Measurements from ENCODE around the gene SEC22C. TPM values are rescaled to one million over a fixed set of nuclear protein-coding genes. Genes with fewer than 3 reads are reported as not detected.

SEC22C gene
- total and polyA plus RNA-seq, 11 donors, result 17.4 to 40.5 (median 28.9) TPM

DNA sequence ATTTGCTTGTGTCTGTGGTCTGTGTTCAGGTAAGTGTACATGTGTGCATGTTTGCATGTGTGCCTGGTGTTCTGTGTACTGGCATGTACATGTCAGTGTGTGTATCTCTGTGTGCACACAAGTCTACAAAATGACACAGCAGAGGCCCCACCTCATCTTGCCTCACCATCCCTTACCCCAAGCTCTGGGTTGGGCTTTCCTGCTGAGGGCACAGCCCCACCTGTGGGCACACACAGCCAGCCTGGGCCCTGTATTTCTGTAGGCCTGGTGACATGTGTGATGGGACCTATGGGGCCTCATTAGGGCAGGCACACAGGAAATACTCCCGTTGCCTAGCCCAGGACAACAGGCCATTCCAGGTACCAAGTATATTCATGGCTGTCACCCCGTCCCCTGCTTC, 65.8 kb downstream of the SEC22C start:
- Histone ChIP-seq H3K27me3 (no peaks in the 10 kb centered on the region), H3K4me3 (no peak overlapping the region), H3K9me3 (no peaks in the 10 kb centered on the region), H3K36me3 (no peaks in the 10 kb centered on the region), H3K27ac (peak overlapping the region in 9 of 12 donors; percentile 26 to 85 (median 71)), H3K4me1 (peaks cover 0 to 56% (median 13%) of the 10 kb centered on the region in 12 donors)
- ATAC-seq (no peak), DNase-seq (peak in 1 of 5 donors; percentile 15)
- TF ChIP-seq, protein P1, sequence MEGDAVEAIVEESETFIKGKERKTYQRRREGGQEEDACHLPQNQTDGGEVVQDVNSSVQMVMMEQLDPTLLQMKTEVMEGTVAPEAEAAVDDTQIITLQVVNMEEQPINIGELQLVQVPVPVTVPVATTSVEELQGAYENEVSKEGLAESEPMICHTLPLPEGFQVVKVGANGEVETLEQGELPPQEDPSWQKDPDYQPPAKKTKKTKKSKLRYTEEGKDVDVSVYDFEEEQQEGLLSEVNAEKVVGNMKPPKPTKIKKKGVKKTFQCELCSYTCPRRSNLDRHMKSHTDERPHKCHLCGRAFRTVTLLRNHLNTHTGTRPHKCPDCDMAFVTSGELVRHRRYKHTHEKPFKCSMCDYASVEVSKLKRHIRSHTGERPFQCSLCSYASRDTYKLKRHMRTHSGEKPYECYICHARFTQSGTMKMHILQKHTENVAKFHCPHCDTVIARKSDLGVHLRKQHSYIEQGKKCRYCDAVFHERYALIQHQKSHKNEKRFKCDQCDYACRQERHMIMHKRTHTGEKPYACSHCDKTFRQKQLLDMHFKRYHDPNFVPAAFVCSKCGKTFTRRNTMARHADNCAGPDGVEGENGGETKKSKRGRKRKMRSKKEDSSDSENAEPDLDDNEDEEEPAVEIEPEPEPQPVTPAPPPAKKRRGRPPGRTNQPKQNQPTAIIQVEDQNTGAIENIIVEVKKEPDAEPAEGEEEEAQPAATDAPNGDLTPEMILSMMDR (IDR thresholded peaks at IDR 0.05), result no peak
- no peak for TF ChIP-seq POLR2A (IDR thresholded peaks at IDR 0.05)
- intact Hi-C loops (cut with DNase I), result no loop called here
- 68 to 100% (median 72%) methylated on average over 1 to 2 of the region's 2 CpGs for WGBS, 4 donors

- H3K4me1 ChIP-seq, result peaks cover 0 to 56% (median 17%) of the 10 kb centered on the region in 12 donors
- no peaks in the 10 kb centered on the region for H3K27me3 ChIP-seq
- no peak for TF ChIP-seq POLR2A (IDR thresholded peaks at IDR 0.05)
- TF ChIP-seq, protein P1 (IDR thresholded peaks at IDR 0.05), result no peak
- H3K27ac ChIP-seq, result peak overlapping the region in 11 of 12 donors; percentile 26 to 85 (median 64)
- H3K36me3 ChIP-seq, result no peaks in the 10 kb centered on the region
- ATAC-seq, result peak; percentile 89 to 95 (median 92)
- no peaks in the 10 kb centered on the region for H3K9me3 ChIP-seq
- no peak overlapping the region for H3K4me3 ChIP-seq
- WGBS, 4 donors, result 48 to 100% (median 58%) methylated on average over 3 to 12 of the region's 12 CpGs
- DNase-seq, result peak; percentile 73 to 88 (median 85)
- intact Hi-C loops (cut with DNase I), result no loop called here
Measured at GRCh38 chr3:42515391-42515916, 66.3 kb downstream of the SEC22C start.

DNA sequence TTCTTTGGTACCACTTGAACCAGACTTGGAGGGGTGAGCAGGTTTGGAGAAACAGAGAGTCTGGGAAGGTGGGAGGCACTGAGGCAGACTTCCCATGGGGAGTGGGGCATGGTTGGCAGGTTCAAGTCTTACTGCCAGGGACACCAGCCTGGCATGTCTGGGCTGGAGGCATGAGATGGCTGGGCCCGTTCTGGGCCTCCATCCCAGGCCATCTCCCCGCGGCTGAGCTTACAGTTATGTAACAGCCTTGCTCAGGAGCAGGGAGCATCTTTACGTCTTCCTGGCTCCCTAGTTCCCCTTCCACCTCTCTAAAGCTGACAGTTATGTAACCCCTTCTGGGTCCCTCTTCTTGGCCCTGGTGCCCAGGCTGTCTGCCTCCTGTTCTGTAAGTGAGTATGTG, 66.9 kb downstream of the SEC22C start:
- Histone ChIP-seq H3K4me3 (no peak overlapping the region), H3K27ac (peak overlapping the region in 11 of 12 donors; percentile 26 to 85 (median 64)), H3K36me3 (no peaks in the 10 kb centered on the region), H3K4me1 (peaks cover 0 to 57% (median 18%) of the 10 kb centered on the region in 12 donors), H3K9me3 (no peaks in the 10 kb centered on the region), H3K27me3 (no peaks in the 10 kb centered on the region)
- ATAC-seq (peak in 2 of 4 donors; percentile 3 to 14), DNase-seq (peak in 1 of 5 donors; percentile 9)
- intact Hi-C loops (cut with DNase I), result no loop called here
- no peak for TF ChIP-seq POLR2A (IDR thresholded peaks at IDR 0.05)
- TF ChIP-seq, protein P1 (IDR thresholded peaks at IDR 0.05), result no peak
- WGBS, 4 donors, result 35 to 65% (median 48%) methylated on average over 4 of the region's 4 CpGs

GRCh38 chr3:42513521-42513920, 68.2 kb downstream of the SEC22C start:
- no peaks in the 10 kb centered on the region for H3K9me3 ChIP-seq
- TF ChIP-seq, protein P1 (IDR thresholded peaks at IDR 0.05), result no peak
- TF ChIP-seq POLR2A (IDR thresholded peaks at IDR 0.05), result no peak
- no peak overlapping the region for H3K4me3 ChIP-seq
- ATAC-seq (no peak), DNase-seq (peak in 1 of 5 donors; percentile 18)
- H3K4me1 ChIP-seq, result peaks cover 0 to 57% (median 18%) of the 10 kb centered on the region in 12 donors
- no peaks in the 10 kb centered on the region for H3K36me3 ChIP-seq
- intact Hi-C loops (cut with DNase I), result no loop called here
- WGBS, 4 donors, result 92 to 96% (median 94%) methylated on average over 6 of the region's 6 CpGs
- peak overlapping the region in 1 of 12 donors; percentile 12 for H3K27ac ChIP-seq
- H3K27me3 ChIP-seq, result no peaks in the 10 kb centered on the region

Measured in heart left ventricle (tissue), 16 donors.